Liver (tissue), 3 donors: Measurements from ENCODE around the gene UBE2D3.

Source experiments
- ATF3 ChIP-seq: IDR thresholded peaks from 2 replicates; pipeline ENCODE4 v1.6.1; 2016; ENCODE audit warnings: antibody characterized with exemption
- FOXA1 ChIP-seq: IDR thresholded peaks from 2 replicates; pipeline ENCODE4 v1.6.1; 2016; ENCODE audit warnings: antibody characterized with exemption
- RAD21 ChIP-seq, 2 donors: IDR thresholded peaks; 2 replicates each; pipeline ENCODE4 v1.6.1; 2016; ENCODE audit warnings: antibody characterized with exemption in 2 of 2, mild to moderate bottlenecking in 2 of 2
- RXRA ChIP-seq, 2 donors: IDR thresholded peaks; 2 replicates each; pipeline ENCODE4 v1.6.1; 2017 to 2018; ENCODE audit warnings: antibody characterized with exemption in 2 of 2, mild to moderate bottlenecking in 1 of 2
- SP1 ChIP-seq: IDR thresholded peaks from 2 replicates; pipeline ENCODE4 v1.6.1; 2018; ENCODE audit warnings: antibody characterized with exemption, mild to moderate bottlenecking
- TAF1 ChIP-seq: conservative IDR thresholded peaks from 2 replicates; pipeline ENCODE4 v1.6.1; 2016; ENCODE audit warnings: antibody characterized with exemption, mild to moderate bottlenecking
- YY1 ChIP-seq: IDR thresholded peaks from 2 replicates; pipeline ENCODE4 v1.6.1; 2016; ENCODE audit warnings: antibody characterized with exemption, mild to moderate bottlenecking
- TF ChIP-seq, protein P1 (sequence below): fragments of 150-350 bp; IDR thresholded peaks from 2 replicates; pipeline ENCODE4 v1.5.1; 2017; ENCODE audit warnings: improper control_type of control experiment, low read depth, low read length; ENCODE audit not compliant: missing input control
- donor health status: healthy.
- donor health status: healthy.

GRCh38 chr4:102829803-102830202 lies 2.5 kb upstream of the UBE2D3 start:
- TF ChIP-seq, protein P1, sequence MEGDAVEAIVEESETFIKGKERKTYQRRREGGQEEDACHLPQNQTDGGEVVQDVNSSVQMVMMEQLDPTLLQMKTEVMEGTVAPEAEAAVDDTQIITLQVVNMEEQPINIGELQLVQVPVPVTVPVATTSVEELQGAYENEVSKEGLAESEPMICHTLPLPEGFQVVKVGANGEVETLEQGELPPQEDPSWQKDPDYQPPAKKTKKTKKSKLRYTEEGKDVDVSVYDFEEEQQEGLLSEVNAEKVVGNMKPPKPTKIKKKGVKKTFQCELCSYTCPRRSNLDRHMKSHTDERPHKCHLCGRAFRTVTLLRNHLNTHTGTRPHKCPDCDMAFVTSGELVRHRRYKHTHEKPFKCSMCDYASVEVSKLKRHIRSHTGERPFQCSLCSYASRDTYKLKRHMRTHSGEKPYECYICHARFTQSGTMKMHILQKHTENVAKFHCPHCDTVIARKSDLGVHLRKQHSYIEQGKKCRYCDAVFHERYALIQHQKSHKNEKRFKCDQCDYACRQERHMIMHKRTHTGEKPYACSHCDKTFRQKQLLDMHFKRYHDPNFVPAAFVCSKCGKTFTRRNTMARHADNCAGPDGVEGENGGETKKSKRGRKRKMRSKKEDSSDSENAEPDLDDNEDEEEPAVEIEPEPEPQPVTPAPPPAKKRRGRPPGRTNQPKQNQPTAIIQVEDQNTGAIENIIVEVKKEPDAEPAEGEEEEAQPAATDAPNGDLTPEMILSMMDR, result no peak
- no peak for TF ChIP-seq RAD21 (IDR thresholded peaks at IDR 0.05)
- no peak for TF ChIP-seq RXRA (IDR thresholded peaks at IDR 0.05)
- no peak for TF ChIP-seq YY1
- TF ChIP-seq ATF3, result no peak
- no peak for TF ChIP-seq TAF1
- TF ChIP-seq FOXA1, result no peak
- no peak for TF ChIP-seq SP1
